ENCODE results near the gene CCDC85B. TPM values are rescaled to one million over a fixed set of nuclear protein-coding genes. Genes with fewer than 3 reads are reported as not detected.

The CCDC85B gene
- total and polyA plus RNA-seq, 2 of the 13 experiments (the other 11 are each of a cell fraction or from before 2014, with no cell fraction given) = 8.2 to 19.5 TPM

DNA sequence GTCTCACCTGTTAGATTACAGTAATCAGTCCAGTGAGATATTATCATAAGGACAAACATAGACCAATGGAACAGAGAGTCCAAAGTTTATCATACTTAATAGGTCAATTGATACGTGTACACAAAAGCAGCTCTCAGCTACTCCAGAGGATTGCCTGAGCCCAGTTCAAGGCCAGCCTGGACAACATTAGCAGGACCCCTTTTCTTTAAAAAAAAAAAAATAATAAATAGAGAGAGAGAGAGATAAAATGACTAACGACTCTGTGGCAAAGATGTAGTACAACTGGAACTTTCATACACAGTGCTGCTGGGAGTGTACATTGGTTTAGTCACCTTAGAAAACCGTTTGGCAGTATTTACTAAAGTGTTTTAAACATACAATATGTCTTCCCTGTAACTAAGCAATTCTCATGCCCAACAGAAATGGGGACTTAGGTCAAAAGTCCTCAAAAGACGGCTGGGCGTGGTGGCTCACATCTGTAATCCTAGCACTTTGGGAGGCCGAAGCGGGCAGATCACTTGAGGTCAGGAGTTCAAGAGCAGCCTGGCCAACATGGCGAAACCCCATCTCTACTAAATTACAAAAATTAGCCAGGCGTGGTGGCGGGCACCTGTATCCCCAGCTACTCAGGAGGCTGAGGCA is 46.1 kb upstream of the CCDC85B start (continued):
- TF ChIP-seq, protein P1, sequence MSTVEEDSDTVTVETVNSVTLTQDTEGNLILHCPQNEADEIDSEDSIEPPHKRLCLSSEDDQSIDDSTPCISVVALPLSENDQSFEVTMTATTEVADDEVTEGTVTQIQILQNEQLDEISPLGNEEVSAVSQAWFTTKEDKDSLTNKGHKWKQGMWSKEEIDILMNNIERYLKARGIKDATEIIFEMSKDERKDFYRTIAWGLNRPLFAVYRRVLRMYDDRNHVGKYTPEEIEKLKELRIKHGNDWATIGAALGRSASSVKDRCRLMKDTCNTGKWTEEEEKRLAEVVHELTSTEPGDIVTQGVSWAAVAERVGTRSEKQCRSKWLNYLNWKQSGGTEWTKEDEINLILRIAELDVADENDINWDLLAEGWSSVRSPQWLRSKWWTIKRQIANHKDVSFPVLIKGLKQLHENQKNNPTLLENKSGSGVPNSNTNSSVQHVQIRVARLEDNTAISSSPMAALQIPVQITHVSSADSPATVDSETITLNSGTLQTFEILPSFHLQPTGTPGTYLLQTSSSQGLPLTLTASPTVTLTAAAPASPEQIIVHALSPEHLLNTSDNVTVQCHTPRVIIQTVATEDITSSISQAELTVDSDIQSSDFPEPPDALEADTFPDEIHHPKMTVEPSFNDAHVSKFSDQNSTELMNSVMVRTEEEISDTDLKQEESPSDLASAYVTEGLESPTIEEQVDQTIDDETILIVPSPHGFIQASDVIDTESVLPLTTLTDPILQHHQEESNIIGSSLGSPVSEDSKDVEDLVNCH (CRISPR knock-in tag; IDR thresholded peaks at IDR 0.05) = no peak
- no peak for TF ChIP-seq RFXANK (CRISPR knock-in tag; IDR thresholded peaks at IDR 0.05)
- TF ChIP-seq ZEB1 (IDR thresholded peaks at IDR 0.05; ENCODE audit: insufficient replicate concordance, low read depth) = peak; percentile 0
- TF ChIP-seq ZNF776 (CRISPR knock-in tag; IDR thresholded peaks at IDR 0.05) = no peak
- TF ChIP-seq, protein P2, sequence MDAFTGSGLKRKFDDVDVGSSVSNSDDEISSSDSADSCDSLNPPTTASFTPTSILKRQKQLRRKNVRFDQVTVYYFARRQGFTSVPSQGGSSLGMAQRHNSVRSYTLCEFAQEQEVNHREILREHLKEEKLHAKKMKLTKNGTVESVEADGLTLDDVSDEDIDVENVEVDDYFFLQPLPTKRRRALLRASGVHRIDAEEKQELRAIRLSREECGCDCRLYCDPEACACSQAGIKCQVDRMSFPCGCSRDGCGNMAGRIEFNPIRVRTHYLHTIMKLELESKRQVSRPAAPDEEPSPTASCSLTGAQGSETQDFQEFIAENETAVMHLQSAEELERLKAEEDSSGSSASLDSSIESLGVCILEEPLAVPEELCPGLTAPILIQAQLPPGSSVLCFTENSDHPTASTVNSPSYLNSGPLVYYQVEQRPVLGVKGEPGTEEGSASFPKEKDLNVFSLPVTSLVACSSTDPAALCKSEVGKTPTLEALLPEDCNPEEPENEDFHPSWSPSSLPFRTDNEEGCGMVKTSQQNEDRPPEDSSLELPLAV (CRISPR knock-in tag; conservative IDR thresholded peaks at IDR 0.05; ENCODE audit: low read depth) = no peak
- TF ChIP-seq GFI1 (CRISPR knock-in tag; IDR thresholded peaks at IDR 0.05; ENCODE audit: borderline replicate concordance) = no peak
- no peak for TF ChIP-seq MLX (CRISPR knock-in tag; IDR thresholded peaks at IDR 0.05)
- TF ChIP-seq ZBTB7B (CRISPR knock-in tag; IDR thresholded peaks at IDR 0.05) = no peak
- TF ChIP-seq, protein P3, sequence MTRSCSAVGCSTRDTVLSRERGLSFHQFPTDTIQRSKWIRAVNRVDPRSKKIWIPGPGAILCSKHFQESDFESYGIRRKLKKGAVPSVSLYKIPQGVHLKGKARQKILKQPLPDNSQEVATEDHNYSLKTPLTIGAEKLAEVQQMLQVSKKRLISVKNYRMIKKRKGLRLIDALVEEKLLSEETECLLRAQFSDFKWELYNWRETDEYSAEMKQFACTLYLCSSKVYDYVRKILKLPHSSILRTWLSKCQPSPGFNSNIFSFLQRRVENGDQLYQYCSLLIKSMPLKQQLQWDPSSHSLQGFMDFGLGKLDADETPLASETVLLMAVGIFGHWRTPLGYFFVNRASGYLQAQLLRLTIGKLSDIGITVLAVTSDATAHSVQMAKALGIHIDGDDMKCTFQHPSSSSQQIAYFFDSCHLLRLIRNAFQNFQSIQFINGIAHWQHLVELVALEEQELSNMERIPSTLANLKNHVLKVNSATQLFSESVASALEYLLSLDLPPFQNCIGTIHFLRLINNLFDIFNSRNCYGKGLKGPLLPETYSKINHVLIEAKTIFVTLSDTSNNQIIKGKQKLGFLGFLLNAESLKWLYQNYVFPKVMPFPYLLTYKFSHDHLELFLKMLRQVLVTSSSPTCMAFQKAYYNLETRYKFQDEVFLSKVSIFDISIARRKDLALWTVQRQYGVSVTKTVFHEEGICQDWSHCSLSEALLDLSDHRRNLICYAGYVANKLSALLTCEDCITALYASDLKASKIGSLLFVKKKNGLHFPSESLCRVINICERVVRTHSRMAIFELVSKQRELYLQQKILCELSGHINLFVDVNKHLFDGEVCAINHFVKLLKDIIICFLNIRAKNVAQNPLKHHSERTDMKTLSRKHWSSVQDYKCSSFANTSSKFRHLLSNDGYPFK (CRISPR knock-in tag; IDR thresholded peaks at IDR 0.05; ENCODE audit: borderline replicate concordance) = no peak
- TF ChIP-seq FOSL2 (CRISPR knock-in tag; IDR thresholded peaks at IDR 0.05) = no peak
- TF ChIP-seq, protein P4, sequence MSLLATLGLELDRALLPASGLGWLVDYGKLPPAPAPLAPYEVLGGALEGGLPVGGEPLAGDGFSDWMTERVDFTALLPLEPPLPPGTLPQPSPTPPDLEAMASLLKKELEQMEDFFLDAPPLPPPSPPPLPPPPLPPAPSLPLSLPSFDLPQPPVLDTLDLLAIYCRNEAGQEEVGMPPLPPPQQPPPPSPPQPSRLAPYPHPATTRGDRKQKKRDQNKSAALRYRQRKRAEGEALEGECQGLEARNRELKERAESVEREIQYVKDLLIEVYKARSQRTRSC (CRISPR knock-in tag; IDR thresholded peaks at IDR 0.05; ENCODE audit: low read depth) = no peak
- no peak for TF ChIP-seq CEBPB (IDR thresholded peaks at IDR 0.05; ENCODE audit: borderline replicate concordance, low read depth, low read length)
- TF ChIP-seq, protein P5, sequence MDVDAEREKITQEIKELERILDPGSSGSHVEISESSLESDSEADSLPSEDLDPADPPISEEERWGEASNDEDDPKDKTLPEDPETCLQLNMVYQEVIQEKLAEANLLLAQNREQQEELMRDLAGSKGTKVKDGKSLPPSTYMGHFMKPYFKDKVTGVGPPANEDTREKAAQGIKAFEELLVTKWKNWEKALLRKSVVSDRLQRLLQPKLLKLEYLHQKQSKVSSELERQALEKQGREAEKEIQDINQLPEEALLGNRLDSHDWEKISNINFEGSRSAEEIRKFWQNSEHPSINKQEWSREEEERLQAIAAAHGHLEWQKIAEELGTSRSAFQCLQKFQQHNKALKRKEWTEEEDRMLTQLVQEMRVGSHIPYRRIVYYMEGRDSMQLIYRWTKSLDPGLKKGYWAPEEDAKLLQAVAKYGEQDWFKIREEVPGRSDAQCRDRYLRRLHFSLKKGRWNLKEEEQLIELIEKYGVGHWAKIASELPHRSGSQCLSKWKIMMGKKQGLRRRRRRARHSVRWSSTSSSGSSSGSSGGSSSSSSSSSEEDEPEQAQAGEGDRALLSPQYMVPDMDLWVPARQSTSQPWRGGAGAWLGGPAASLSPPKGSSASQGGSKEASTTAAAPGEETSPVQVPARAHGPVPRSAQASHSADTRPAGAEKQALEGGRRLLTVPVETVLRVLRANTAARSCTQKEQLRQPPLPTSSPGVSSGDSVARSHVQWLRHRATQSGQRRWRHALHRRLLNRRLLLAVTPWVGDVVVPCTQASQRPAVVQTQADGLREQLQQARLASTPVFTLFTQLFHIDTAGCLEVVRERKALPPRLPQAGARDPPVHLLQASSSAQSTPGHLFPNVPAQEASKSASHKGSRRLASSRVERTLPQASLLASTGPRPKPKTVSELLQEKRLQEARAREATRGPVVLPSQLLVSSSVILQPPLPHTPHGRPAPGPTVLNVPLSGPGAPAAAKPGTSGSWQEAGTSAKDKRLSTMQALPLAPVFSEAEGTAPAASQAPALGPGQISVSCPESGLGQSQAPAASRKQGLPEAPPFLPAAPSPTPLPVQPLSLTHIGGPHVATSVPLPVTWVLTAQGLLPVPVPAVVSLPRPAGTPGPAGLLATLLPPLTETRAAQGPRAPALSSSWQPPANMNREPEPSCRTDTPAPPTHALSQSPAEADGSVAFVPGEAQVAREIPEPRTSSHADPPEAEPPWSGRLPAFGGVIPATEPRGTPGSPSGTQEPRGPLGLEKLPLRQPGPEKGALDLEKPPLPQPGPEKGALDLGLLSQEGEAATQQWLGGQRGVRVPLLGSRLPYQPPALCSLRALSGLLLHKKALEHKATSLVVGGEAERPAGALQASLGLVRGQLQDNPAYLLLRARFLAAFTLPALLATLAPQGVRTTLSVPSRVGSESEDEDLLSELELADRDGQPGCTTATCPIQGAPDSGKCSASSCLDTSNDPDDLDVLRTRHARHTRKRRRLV (CRISPR knock-in tag; IDR thresholded peaks at IDR 0.05) = no peak
- no peak for TF ChIP-seq NFKB2 (CRISPR knock-in tag; IDR thresholded peaks at IDR 0.05; ENCODE audit: borderline replicate concordance)
- no peak for TF ChIP-seq MIER3 (CRISPR knock-in tag; IDR thresholded peaks at IDR 0.05; ENCODE audit: borderline replicate concordance)
- no peak for TF ChIP-seq DNMT3B (CRISPR knock-in tag; conservative IDR thresholded peaks at IDR 0.05)
- TF ChIP-seq MAFG (CRISPR knock-in tag; IDR thresholded peaks at IDR 0.05) = no peak

All from HepG2 (cell line).